K562 (cell line): Measurements from ENCODE around the gene SOX11. TPM values are rescaled to one million over a fixed set of nuclear protein-coding genes. Genes with fewer than 3 reads are reported as not detected.

Experiments used
- ATAC-seq: fragments of 200-7000 bp; cut with Tn5 transposase; 3 replicates; pipeline ENCODE4 v1.9.1; 2020; ENCODE audit warnings: moderate library complexity
- BruUV-seq: library from RNA; stranded (reverse); fragments of 400-500 nt; replicated peaks from 2 replicates; lab custom pipeline; 2021; lab: Mats Ljungman, UMichigan
- CTCF ChIA-PET: fragments of 300-600 bp; formaldehyde crosslinking; extraction: SDS; loops from one replicate; lab custom pipeline; 2021; ENCODE audit warnings: low intra/inter-chr PET ratio; lab: Yijun Ruan, JAX
- POLR2A ChIA-PET: fragments of 300-600, 350-650 bp; sonication (Branson Sonifier 250); formaldehyde crosslinking; extraction: SDS; loops from one replicate; lab custom pipeline; 2021; ENCODE audit warnings: antibody characterized with exemption, inconsistent platforms; lab: Yijun Ruan, JAX
- DNase-seq, 4 experiments: peaks; one replicate each; pipeline versions ENCODE4 v3.0.0 to v3.0.0-alpha.2; 2011 to 2018; ENCODE audit warnings: low spot score in 3 of 4, mixed read lengths in 3 of 4; ENCODE audit errors: extremely low read depth in 1 of 4
- FAIRE-seq: peaks from 2 replicates; lab custom pipeline; 2011; peaks lifted over from hg19 to GRCh38; lab: Jason Lieb, UNC
- H2AFZ ChIP-seq: 2 replicates; pipeline ENCODE4 v1.6.0; 2011; ENCODE audit warnings: low read depth, low read length, control low read depth, inconsistent platforms
- H3K27ac ChIP-seq: fragments of 200-600 bp; 3 replicates; pipeline ENCODE4 v1.8.0; 2011; ENCODE audit warnings: low read depth, mild to moderate bottlenecking, control low read depth, inconsistent platforms, low read length, moderate library complexity, mixed read lengths; ENCODE audit errors: extremely low read depth
- H3K27me3 ChIP-seq, 2 experiments: fragments of 300-600 bp in 1 of 2; 2 replicates in 1 of 2; 3 replicates in 1 of 2; pipeline versions ENCODE4 v1.6.0 to v1.8.0; 2011; ENCODE audit warnings: inconsistent platforms in 2 of 2, low read length in 2 of 2, mild to moderate bottlenecking in 1 of 2, mixed read lengths in 1 of 2, moderate library complexity in 1 of 2; ENCODE audit not compliant: control insufficient read depth in 2 of 2, insufficient read depth in 2 of 2
- H3K36me3 ChIP-seq: fragments of 300-600 bp; 3 replicates; pipeline ENCODE4 v1.8.0; 2011; ENCODE audit warnings: mild to moderate bottlenecking, low read length, inconsistent platforms; ENCODE audit not compliant: control insufficient read depth, insufficient read depth
- H3K4me1 ChIP-seq, 2 experiments: fragments of 200-600 bp in 1 of 2; replicated peaks in 1 of 2; 2 replicates in 1 of 2; 3 replicates in 1 of 2; pipeline versions ENCODE4 v1.5.1 to v1.8.0; 2011; ENCODE audit warnings: inconsistent platforms in 2 of 2, low read length in 2 of 2, mild to moderate bottlenecking in 1 of 2, mixed read lengths in 1 of 2, moderate library complexity in 1 of 2; ENCODE audit not compliant: control insufficient read depth in 2 of 2, insufficient read depth in 2 of 2
- H3K4me2 ChIP-seq: 2 replicates; pipeline ENCODE4 v1.6.1; 2011; ENCODE audit warnings: low read length, control low read depth, inconsistent platforms, mixed read lengths; ENCODE audit not compliant: insufficient read depth
- H3K4me3 ChIP-seq: fragments of 200-600 bp; sonication (generic), shearing (Covaris generic); 2 replicates; pipeline ENCODE4 v1.5.1; 2016; ENCODE audit warnings: control low read depth, inconsistent platforms
- H3K79me2 ChIP-seq: fragments of 200-600 bp; 3 replicates; pipeline ENCODE4 v1.8.0; 2011; ENCODE audit warnings: low read length, inconsistent platforms; ENCODE audit not compliant: control insufficient read depth, insufficient read depth
- H3K9ac ChIP-seq, 2 experiments: 2 replicates each; pipeline versions ENCODE4 v1.6.0 to v1.6.1; 2011; ENCODE audit warnings: low read depth in 2 of 2, low read length in 2 of 2, control low read depth in 1 of 2, inconsistent platforms in 1 of 2, mild to moderate bottlenecking in 1 of 2, mixed read lengths in 1 of 2; ENCODE audit not compliant: insufficient read depth in 1 of 2
- H3K9me1 ChIP-seq: one replicate; pipeline ENCODE4 v1.6.0; 2011; ENCODE audit warnings: inconsistent platforms, mild to moderate bottlenecking, low read length, moderate library complexity; ENCODE audit not compliant: control insufficient read depth, insufficient read depth
- H3K9me3 ChIP-seq: replicated peaks from 2 replicates; pipeline ENCODE4 v1.5.1; 2011; ENCODE audit warnings: low read depth, low read length, inconsistent platforms; ENCODE audit not compliant: control insufficient read depth, insufficient read depth
- H4K20me1 ChIP-seq: replicated peaks from 2 replicates; pipeline ENCODE4 v1.6.1; 2011; ENCODE audit warnings: low read length, inconsistent platforms, mixed read lengths; ENCODE audit not compliant: control insufficient read depth, insufficient read depth
- CC2D1A ChIP-seq: fragments of 450-650 bp; IDR thresholded peaks from 2 replicates; pipeline ENCODE4 v1.6.1; 2017; ENCODE audit warnings: mild to moderate bottlenecking
- CCNT2 ChIP-seq: IDR thresholded peaks from 2 replicates; pipeline ENCODE4 v1.6.1; 2011; ENCODE audit warnings: borderline replicate concordance, low read depth, mild to moderate bottlenecking, moderate library complexity, mixed read lengths, low read length; ENCODE audit not compliant: insufficient read length; ENCODE audit errors: extremely low read depth
- CXXC5 ChIP-seq: fragments of 250-450 bp; sonication (Bioruptor Pico); IDR thresholded peaks from 2 replicates; pipeline ENCODE4 v1.8.0; 2022; ENCODE audit warnings: inconsistent platforms, mild to moderate bottlenecking, moderate library complexity
- EHMT2 ChIP-seq: fragments of 450-650 bp; IDR thresholded peaks from 2 replicates; pipeline ENCODE4 v1.6.1; 2018; ENCODE audit warnings: antibody characterized with exemption
- FIP1L1 ChIP-seq: fragments of 200-400 bp; formaldehyde crosslinking; IDR thresholded peaks from 2 replicates; pipeline ENCODE4 v1.6.1; 2018; ENCODE audit warnings: mild to moderate bottlenecking, low read depth, low read length; ENCODE audit not compliant: poor library complexity, severe bottlenecking
- GATAD2B ChIP-seq: fragments of 450-650 bp; IDR thresholded peaks from 2 replicates; pipeline ENCODE4 v1.6.1; 2017; ENCODE audit warnings: mild to moderate bottlenecking, borderline replicate concordance
- KAT7 ChIP-seq: sonication (generic); formaldehyde crosslinking; IDR thresholded peaks from 2 replicates; pipeline ENCODE4 v1.8.0; 2022; ENCODE audit warnings: missing genetic modification reagents, mild to moderate bottlenecking, borderline replicate concordance
- KDM2B ChIP-seq: fragments of 250-450 bp; sonication (Bioruptor Pico); IDR thresholded peaks from 2 replicates; pipeline ENCODE4 v1.8.0; 2021; ENCODE audit warnings: mild to moderate bottlenecking, moderate library complexity
- MAZ ChIP-seq, 2 experiments: fragments of 450-650 bp in 1 of 2; sonication (generic) in 1 of 2; formaldehyde crosslinking; IDR thresholded peaks in 1 of 2; conservative IDR thresholded peaks in 1 of 2; 2 replicates each; pipeline versions ENCODE4 v1.4.0 to v1.5.0; 2020; ENCODE audit warnings: mild to moderate bottlenecking in 1 of 2, missing genetic modification reagents in 1 of 2
- SMARCA5 ChIP-seq: fragments of 450-650 bp; IDR thresholded peaks from 2 replicates; pipeline ENCODE4 v1.6.1; 2016
- SPI1 ChIP-seq: IDR thresholded peaks from 2 replicates; pipeline ENCODE4 v1.6.1; 2011; ENCODE audit warnings: low read depth, low read length, control low read depth, borderline replicate concordance
- ZFP1 ChIP-seq: fragments of 450-650 bp; formaldehyde crosslinking; IDR thresholded peaks from 2 replicates; pipeline ENCODE4 v1.4.0; 2020; ENCODE audit warnings: mild to moderate bottlenecking, mixed read lengths
- ZHX1 ChIP-seq: fragments of 150-350 bp; conservative IDR thresholded peaks from 2 replicates; pipeline ENCODE4 v1.6.1; 2014; ENCODE audit warnings: low read length
- ZNF134 ChIP-seq: fragments of 250-450 bp; sonication (Bioruptor Pico); conservative IDR thresholded peaks from 2 replicates; pipeline ENCODE4 v1.4.0; 2020
- ZNF140 ChIP-seq: fragments of 250-450 bp; sonication (Bioruptor Pico); IDR thresholded peaks from 2 replicates; pipeline ENCODE4 v1.8.0; 2021; ENCODE audit warnings: moderate library complexity, mild to moderate bottlenecking, inconsistent platforms
- ZNF384 ChIP-seq: IDR thresholded peaks from 2 replicates; pipeline ENCODE4 v1.6.1; 2012; ENCODE audit warnings: low read depth, low read length, improper control_type of control experiment
- ZNF444 ChIP-seq: fragments of 250-450 bp; sonication (Bioruptor Pico); IDR thresholded peaks from 2 replicates; pipeline ENCODE4 v1.4.0; 2020; ENCODE audit warnings: mild to moderate bottlenecking, moderate library complexity
- WGBS: fragments of 100-300 bp; shearing (Covaris generic); methylation state at CpG from one replicate; pipeline ENCODE4 v1.1.6; 2016; ENCODE audit warnings: low coverage, mixed read lengths; ENCODE audit not compliant: insufficient coverage; ENCODE audit errors: missing lambda C conversion rate; 5-methylcytosine and 5-hydroxymethylcytosine counted together
- in situ Hi-C: fragments of 300-500 bp; cut with MboI; formaldehyde crosslinking; loops from 4 replicates; pipeline ENCODE4 v1.15.0; 2018; ENCODE audit warnings: inconsistent platforms, mixed read lengths
- intact Hi-C: fragments of 100-400 bp; cut with micrococcal nuclease; formaldehyde crosslinking; loops from 2 replicates; pipeline ENCODE4 v1.14.2; 2022
- polyA plus RNA-seq, 8 experiments: library from polyadenylated mRNA; depleted of rRNA in 4 of 8; stranded (reverse) in 5 of 8; unstranded in 3 of 8; fragments of >200 nt; fragmentation: Nextera tagmentation in 2 of 8; fragmentation: Illumina TruSeq in 1 of 8; extraction: Ambion mirVana in 2 of 8; extraction: Trizol in 1 of 8; gene quantifications; 2 replicates each; pipeline versions ENCODE4 v1.2.1 to v1.2.3, GENCODE V29; 2011 to 2014; ENCODE audit warnings: inconsistent platforms in 1 of 8, missing spikeins in 1 of 8
- total RNA-seq, 7 experiments: library from RNA; depleted of rRNA in 6 of 7; stranded (reverse); fragments of >200 nt in 6 of 7; fragmentation: Illumina TruSeq in 2 of 7; extraction: Trizol in 2 of 7; gene quantifications; 2 replicates each; pipeline versions ENCODE4 v1.2.1 to v1.2.3, GENCODE V29; 2011 to 2021; ENCODE audit warnings: low replicate concordance in 1 of 7
- TF ChIP-seq, protein P1 (sequence below): fragments of 450-650 bp; IDR thresholded peaks from 2 replicates; pipeline ENCODE4 v1.6.1; 2016; ENCODE audit warnings: mild to moderate bottlenecking

SOX11 gene
- total and polyA plus RNA-seq, 9 of the 15 experiments (the other 6 are each of a cell fraction or from before 2014, with no cell fraction given), result 0.02 TPM; not detected in 8

- no peak for TF ChIP-seq FIP1L1
Measured at GRCh38 chr2:5748391-5748790, 56.2 kb downstream of the SOX11 start (continued).

GRCh38 chr2:5748946-5749345, 56.8 kb downstream of the SOX11 start:
- Histone ChIP-seq H3K79me2 (no peaks in the 10 kb centered on the region), H3K27me3 (no peaks in the 10 kb centered on the region), H3K4me1 (no peaks in the 10 kb centered on the region), H3K36me3 (no peaks in the 10 kb centered on the region), H3K27ac (no peak overlapping the region), H3K9me1 (no peaks in the 10 kb centered on the region), H3K4me3 (no peak overlapping the region), H3K9me3 (no peaks in the 10 kb centered on the region; the same call in 1 of the 2 replicates), H3K4me2 (no peak overlapping the region), H4K20me1 (no peaks in the 10 kb centered on the region), H3K9ac (no peak overlapping the region), H2AFZ (no peak overlapping the region)
- no TSS peak for BruUV-seq
- ATAC-seq, result no peak
- ChIA-PET POLR2A (no interaction called here), CTCF (no interaction called here)
- in situ Hi-C loops (no loop called here), intact Hi-C loops (no loop called here)
- FAIRE-seq, result no peak
- no peak for TF ChIP-seq KAT7 (CRISPR knock-in tag)
- TF ChIP-seq, protein P1, sequence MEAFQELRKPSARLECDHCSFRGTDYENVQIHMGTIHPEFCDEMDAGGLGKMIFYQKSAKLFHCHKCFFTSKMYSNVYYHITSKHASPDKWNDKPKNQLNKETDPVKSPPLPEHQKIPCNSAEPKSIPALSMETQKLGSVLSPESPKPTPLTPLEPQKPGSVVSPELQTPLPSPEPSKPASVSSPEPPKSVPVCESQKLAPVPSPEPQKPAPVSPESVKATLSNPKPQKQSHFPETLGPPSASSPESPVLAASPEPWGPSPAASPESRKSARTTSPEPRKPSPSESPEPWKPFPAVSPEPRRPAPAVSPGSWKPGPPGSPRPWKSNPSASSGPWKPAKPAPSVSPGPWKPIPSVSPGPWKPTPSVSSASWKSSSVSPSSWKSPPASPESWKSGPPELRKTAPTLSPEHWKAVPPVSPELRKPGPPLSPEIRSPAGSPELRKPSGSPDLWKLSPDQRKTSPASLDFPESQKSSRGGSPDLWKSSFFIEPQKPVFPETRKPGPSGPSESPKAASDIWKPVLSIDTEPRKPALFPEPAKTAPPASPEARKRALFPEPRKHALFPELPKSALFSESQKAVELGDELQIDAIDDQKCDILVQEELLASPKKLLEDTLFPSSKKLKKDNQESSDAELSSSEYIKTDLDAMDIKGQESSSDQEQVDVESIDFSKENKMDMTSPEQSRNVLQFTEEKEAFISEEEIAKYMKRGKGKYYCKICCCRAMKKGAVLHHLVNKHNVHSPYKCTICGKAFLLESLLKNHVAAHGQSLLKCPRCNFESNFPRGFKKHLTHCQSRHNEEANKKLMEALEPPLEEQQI, result no peak
- TF ChIP-seq ZNF134 (CRISPR knock-in tag), result no peak
- no peak for TF ChIP-seq EHMT2
- TF ChIP-seq ZNF444 (CRISPR knock-in tag), result no peak
- no peak for TF ChIP-seq SMARCA5
- TF ChIP-seq KDM2B (CRISPR knock-in tag), result no peak
- TF ChIP-seq ZNF140 (CRISPR knock-in tag), result no peak
- no peak for TF ChIP-seq MAZ (CRISPR knock-in tag; conservative IDR thresholded peaks at IDR 0.05 in 1 of 2, IDR thresholded peaks at IDR 0.05 in 1 of 2)
- no peak for TF ChIP-seq ZHX1
- no peak for TF ChIP-seq SPI1
- no peak for TF ChIP-seq CCNT2
- no peak for TF ChIP-seq ZFP1 (CRISPR knock-in tag)
- no peak for TF ChIP-seq ZNF384
- TF ChIP-seq GATAD2B, result no peak
- TF ChIP-seq CXXC5 (CRISPR knock-in tag), result no peak
- no peak for TF ChIP-seq CC2D1A
- DNase-seq, result no peak
- WGBS, result 7% methylated on average over 4 of the region's 4 CpGs
